ENCODE measurements around the gene NIPAL3.

- TF ChIP-seq TAF1 (IDR thresholded peaks at IDR 0.05; ENCODE audit: low read depth, low read length), result no peak
- no peak for TF ChIP-seq PAX5 (IDR thresholded peaks at IDR 0.05; ENCODE audit: insufficient read depth, low read length, severe bottlenecking)
- no peak for TF ChIP-seq POLR2AphosphoS5 (IDR thresholded peaks at IDR 0.05; ENCODE audit: low read depth, low read length)
Measured at GRCh38 chr1:24369199-24369598, 46.4 kb upstream of the NIPAL3 start.

Measured in GM12891 (cell line).